ENCODE results near the gene CHN1. TPM values are rescaled to one million over a fixed set of nuclear protein-coding genes. Genes with fewer than 3 reads are reported as not detected.

CHN1 gene
- total RNA-seq, 2 donors from 2014 or later: 13.3 to 30.7 TPM

- no peak for DNase-seq (ENCODE audit: low spot score)
- no peak for TF ChIP-seq CTCF (IDR thresholded peaks at IDR 0.05)
- Histone ChIP-seq H3K4me1 (ENCODE audit: control insufficient read depth in 1 of 2, low read depth in 2 of 2) (peaks cover 6 to 16% of the 10 kb centered on the region in 2 donors), H3K27me3 (replicated peaks; ENCODE audit: insufficient read depth) (no peaks in the 10 kb centered on the region), H3K27ac (no peak overlapping the region), H3K36me3 (no peaks in the 10 kb centered on the region), H3K4me3 (no peak overlapping the region), H3K9me3 (no peaks in the 10 kb centered on the region)
- ATAC-seq (ENCODE audit: insufficient number of reproducible peaks, low FRiP score, low read depth): no peak
Measured at GRCh38 chr2:174768557-174768956, 236.6 kb downstream of the CHN1 start.

- no peak for TF ChIP-seq CTCF (IDR thresholded peaks at IDR 0.05)
- Histone ChIP-seq H3K4me3 (no peak overlapping the region), H3K27ac (no peak overlapping the region), H3K4me1 (ENCODE audit: control insufficient read depth in 1 of 2, low read depth in 2 of 2) (peaks cover 8 to 16% of the 10 kb centered on the region in 2 donors), H3K27me3 (replicated peaks; ENCODE audit: insufficient read depth) (no peaks in the 10 kb centered on the region), H3K9me3 (no peaks in the 10 kb centered on the region), H3K36me3 (no peaks in the 10 kb centered on the region)
- no peak for ATAC-seq (ENCODE audit: insufficient number of reproducible peaks, low FRiP score, low read depth)
- no peak for DNase-seq (ENCODE audit: low spot score)
Measured at GRCh38 chr2:174766271-174766670, 238.9 kb downstream of the CHN1 start.

GRCh38 chr2:174765576-174765975 lies 239.6 kb downstream of the CHN1 start:
- DNase-seq (ENCODE audit: low spot score): no peak
- no peak for TF ChIP-seq CTCF (IDR thresholded peaks at IDR 0.05)
- H3K4me1 ChIP-seq (ENCODE audit: control insufficient read depth in 1 of 2, low read depth in 2 of 2): peaks cover 8 to 16% of the 10 kb centered on the region in 2 donors
- no peaks in the 10 kb centered on the region for H3K9me3 ChIP-seq
- no peaks in the 10 kb centered on the region for H3K27me3 ChIP-seq (replicated peaks; ENCODE audit: insufficient read depth)
- H3K4me3 ChIP-seq: no peak overlapping the region
- no peak overlapping the region for H3K27ac ChIP-seq
- no peak for ATAC-seq (ENCODE audit: insufficient number of reproducible peaks, low FRiP score, low read depth)
- no peaks in the 10 kb centered on the region for H3K36me3 ChIP-seq

GRCh38 chr2:174764280-174765255 lies 240.6 kb downstream of the CHN1 start, which contains the start of gene CHRNA1:
Gene CHRNA1 (minus strand): TSS chr2:174764472. CDS start chr2:174764394, 78 bp downstream.
- Histone ChIP-seq H3K4me3 (no peak within 1 kb of the TSS), H3K27me3 (replicated peaks; ENCODE audit: insufficient read depth) (no peaks in the 10 kb centered on the region), H3K36me3 (no peaks in the 10 kb centered on the region), H3K9me3 (no peaks in the 10 kb centered on the region), H3K4me1 (ENCODE audit: control insufficient read depth in 1 of 2, low read depth in 2 of 2) (peaks cover 8 to 16% of the 10 kb centered on the region in 2 donors), H3K27ac (no peak within 1 kb of the TSS)
- no peak for DNase-seq (ENCODE audit: low spot score)
- no peak for TF ChIP-seq CTCF (IDR thresholded peaks at IDR 0.05)
- ATAC-seq (ENCODE audit: insufficient number of reproducible peaks, low FRiP score, low read depth): no peak

GRCh38 chr2:174763780-174764179 lies 241.4 kb downstream of the CHN1 start:
- H3K36me3 ChIP-seq: no peaks in the 10 kb centered on the region
- no peaks in the 10 kb centered on the region for H3K27me3 ChIP-seq (replicated peaks; ENCODE audit: insufficient read depth)
- no peak for DNase-seq (ENCODE audit: low spot score)
- H3K9me3 ChIP-seq: no peaks in the 10 kb centered on the region
- no peak overlapping the region for H3K4me3 ChIP-seq
- H3K27ac ChIP-seq: no peak overlapping the region
- no peak for ATAC-seq (ENCODE audit: insufficient number of reproducible peaks, low FRiP score, low read depth)
- peaks cover 8 to 16% of the 10 kb centered on the region in 2 donors for H3K4me1 ChIP-seq (ENCODE audit: control insufficient read depth in 1 of 2, low read depth in 2 of 2)
- no peak for TF ChIP-seq CTCF (IDR thresholded peaks at IDR 0.05)
